Esophagus muscularis mucosa (tissue), 4 donors: Measurements from ENCODE around the gene BCR. TPM values are rescaled to one million over a fixed set of nuclear protein-coding genes. Genes with fewer than 3 reads are reported as not detected.

Experiments
- DNase-seq: peaks from one replicate; pipeline ENCODE4 v3.0.0-alpha.2; 2017; ENCODE audit errors: extremely low spot score
- H3K27ac ChIP-seq, 4 donors: fragments of 200-600 bp; sonication (generic); replicated peaks in 1 of 4; 1 replicate in 3 of 4; 2 replicates in 1 of 4; pipeline ENCODE4 v1.5.1; 2016 to 2019; ENCODE audit warnings: mild to moderate bottlenecking in 1 of 4
- H3K27me3 ChIP-seq, 4 donors: fragments of 200-600 bp; sonication (generic); one replicate each; pipeline versions ENCODE4 v1.5.1 to v1.6.0; 2016 to 2019
- H3K36me3 ChIP-seq, 4 donors: fragments of 200-600 bp; sonication (generic); one replicate each; pipeline ENCODE4 v1.5.1; 2016 to 2019
- H3K4me1 ChIP-seq, 4 donors: fragments of 200-600 bp; sonication (generic); one replicate each; pipeline ENCODE4 v1.5.1; 2016 to 2019
- H3K4me3 ChIP-seq, 4 donors: fragments of 200-600 bp; sonication (generic); 1 replicate in 2 of 4; 2 replicates in 2 of 4; pipeline ENCODE4 v1.5.1; 2016 to 2019; ENCODE audit warnings: mild to moderate bottlenecking in 4 of 4, moderate library complexity in 1 of 4
- H3K9me3 ChIP-seq, 4 donors: fragments of 200-600 bp; sonication (generic); 1 replicate in 3 of 4; 2 replicates in 1 of 4; pipeline ENCODE4 v1.5.1; 2016 to 2019
- CTCF ChIP-seq, 3 experiments: fragments of 200-600 bp in 2 of 3; fragments of 450-650 bp in 1 of 3; sonication (generic) in 2 of 3; IDR thresholded peaks; one replicate each; pipeline ENCODE4 v1.5.1; 2017 to 2019; ENCODE audit warnings: antibody characterized with exemption in 3 of 3, mild to moderate bottlenecking in 2 of 3, moderate library complexity in 1 of 3
- EP300 ChIP-seq: sonication (generic); formaldehyde crosslinking; IDR thresholded peaks from one replicate; pipeline ENCODE4 v1.6.1; 2017; ENCODE audit warnings: antibody characterized with exemption
- POLR2A ChIP-seq: fragments of 450-650 bp; IDR thresholded peaks from one replicate; pipeline ENCODE4 v1.6.1; 2017; ENCODE audit warnings: antibody characterized with exemption, moderate library complexity, mild to moderate bottlenecking, low read depth
- POLR2AphosphoS5 ChIP-seq, 2 donors: sonication (generic); formaldehyde crosslinking; IDR thresholded peaks; one replicate each; pipeline ENCODE4 v1.6.1; 2017; ENCODE audit warnings: antibody characterized with exemption in 2 of 2
- WGBS: methylation state at CpG from one replicate; pipeline ENCODE4 v1.1.5; 2018; 5-methylcytosine and 5-hydroxymethylcytosine counted together
- intact Hi-C: fragments of 100-400 bp; cut with DNase I; formaldehyde crosslinking; loops from one replicate; pipeline ENCODE4 v1.15.1; 2023
- total RNA-seq, 4 donors: library from RNA; depleted of rRNA; stranded (reverse); fragments of >200 nt; gene quantifications; one replicate each; pipeline versions ENCODE4 v1.1.0 to v1.2.1, GENCODE V29; 2016

The BCR gene
- total RNA-seq, 4 donors from 2014 or later = 35.7 to 58.5 (median 48.0) TPM

DNA sequence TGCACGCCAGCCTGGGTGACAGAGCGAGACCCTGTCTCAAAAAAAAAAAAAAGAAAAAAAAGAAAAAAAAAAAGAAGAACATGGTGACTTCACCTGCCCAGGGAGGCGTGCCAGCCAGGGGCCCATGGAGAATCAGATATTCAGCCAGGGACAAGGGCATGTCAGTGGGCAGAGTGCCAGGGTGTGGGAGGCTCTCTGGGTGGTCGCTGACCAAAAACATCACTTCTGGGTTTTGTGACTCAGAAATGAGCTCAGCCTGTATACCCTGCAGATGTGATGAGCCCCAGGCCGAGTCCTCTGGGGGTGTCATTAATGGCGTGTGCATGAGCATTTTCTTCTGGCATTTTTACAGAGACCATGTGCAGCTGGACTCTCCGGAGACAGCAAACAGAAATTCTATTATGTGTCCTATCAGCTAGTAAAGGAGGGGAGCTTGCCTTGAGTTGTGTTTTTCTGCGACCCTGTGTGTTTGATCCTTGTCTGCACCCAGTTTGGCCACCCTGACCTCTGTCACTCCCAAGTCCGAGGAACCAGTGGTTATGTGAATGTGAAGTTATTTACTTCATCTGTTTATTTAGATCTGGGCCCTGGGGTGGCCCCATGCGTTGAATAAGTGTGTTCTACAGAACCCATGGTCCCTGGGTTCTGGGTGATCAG, 53.6 kb downstream of the BCR start:
- Histone ChIP-seq H3K4me3 (no peak overlapping the region), H3K27me3 (no peaks in the 10 kb centered on the region), H3K36me3 (no peaks in the 10 kb centered on the region), H3K9me3 (peaks cover 0 to 3% (median 1%) of the 10 kb centered on the region in 4 donors), H3K27ac (no peak overlapping the region), H3K4me1 (peaks cover 36 to 74% (median 60%) of the 10 kb centered on the region in 4 donors)
- TF ChIP-seq EP300 (no peak), POLR2A (no peak), POLR2AphosphoS5 (IDR thresholded peaks at IDR 0.05) (no peak), CTCF (IDR thresholded peaks at IDR 0.05) (no peak)
- DNase-seq = no peak
- 70% methylated on average over 10 of the region's 10 CpGs for WGBS
- intact Hi-C loops = no loop called here

DNA sequence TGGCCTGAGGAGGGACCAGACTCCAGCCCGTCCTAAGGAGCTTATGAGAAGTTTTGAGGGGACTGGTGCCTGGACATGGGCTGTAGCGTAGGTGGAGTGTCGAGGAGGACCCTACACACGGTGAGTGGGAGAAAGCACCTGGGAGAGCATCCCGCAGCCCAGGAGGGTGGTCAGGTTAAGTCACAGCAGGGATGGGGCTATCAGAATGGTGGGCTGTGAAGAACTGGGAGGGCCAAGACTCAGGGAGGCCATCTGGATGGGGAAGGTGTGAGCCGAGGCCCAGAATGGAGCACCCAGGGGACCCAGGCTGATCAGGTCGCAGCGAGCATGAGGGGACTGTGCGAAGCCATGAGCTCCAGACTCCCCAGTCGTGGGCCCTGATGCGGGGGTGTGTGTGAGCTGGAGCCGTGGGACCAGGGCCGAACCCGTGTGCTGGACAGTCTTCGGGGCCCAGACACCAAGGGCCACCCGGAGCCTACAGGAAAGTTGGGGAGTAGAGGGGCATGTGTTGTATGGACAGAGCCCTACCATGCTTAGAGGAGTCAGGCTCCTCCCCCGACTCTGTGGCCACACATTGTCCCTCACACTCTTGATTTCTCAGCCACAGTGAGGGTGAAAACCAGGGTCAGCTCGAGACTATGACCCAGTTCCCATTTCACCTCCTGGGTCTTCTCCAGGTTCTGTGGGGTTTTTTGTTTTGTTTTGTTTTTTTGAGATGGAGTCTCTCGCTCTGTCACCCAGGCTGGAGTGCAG, 54.3 kb downstream of the BCR start:
- H3K27ac ChIP-seq = no peak overlapping the region
- WGBS = 96% methylated on average over 17 of the region's 19 CpGs

GRCh38 chr22:23235425-23235824, 55.1 kb downstream of the BCR start:
- no peak for DNase-seq
- intact Hi-C loops = no loop called here
- H3K36me3 ChIP-seq = no peaks in the 10 kb centered on the region
- no peak overlapping the region for H3K4me3 ChIP-seq
- no peaks in the 10 kb centered on the region for H3K9me3 ChIP-seq
- H3K27ac ChIP-seq = no peak overlapping the region
- TF ChIP-seq CTCF (IDR thresholded peaks at IDR 0.05) = no peak
- TF ChIP-seq POLR2AphosphoS5 (IDR thresholded peaks at IDR 0.05) = no peak
- TF ChIP-seq POLR2A = no peak
- no peak for TF ChIP-seq EP300
- peaks cover 36 to 74% (median 60%) of the 10 kb centered on the region in 4 donors for H3K4me1 ChIP-seq
- H3K27me3 ChIP-seq = no peaks in the 10 kb centered on the region
- WGBS = 85% methylated on average over 3 of the region's 3 CpGs

More for the DNA sequence above, 54.3 kb downstream of the BCR start:
- no peak for TF ChIP-seq POLR2A
- no peak for TF ChIP-seq POLR2AphosphoS5 (IDR thresholded peaks at IDR 0.05)
- no peak for TF ChIP-seq EP300
- TF ChIP-seq CTCF (IDR thresholded peaks at IDR 0.05) = no peak
- Histone ChIP-seq H3K27me3 (no peaks in the 10 kb centered on the region), H3K36me3 (no peaks in the 10 kb centered on the region), H3K4me3 (no peak overlapping the region), H3K4me1 (peaks cover 36 to 75% (median 60%) of the 10 kb centered on the region in 4 donors), H3K9me3 (no peaks in the 10 kb centered on the region)
- DNase-seq = no peak
- intact Hi-C loops = no loop called here

DNA sequence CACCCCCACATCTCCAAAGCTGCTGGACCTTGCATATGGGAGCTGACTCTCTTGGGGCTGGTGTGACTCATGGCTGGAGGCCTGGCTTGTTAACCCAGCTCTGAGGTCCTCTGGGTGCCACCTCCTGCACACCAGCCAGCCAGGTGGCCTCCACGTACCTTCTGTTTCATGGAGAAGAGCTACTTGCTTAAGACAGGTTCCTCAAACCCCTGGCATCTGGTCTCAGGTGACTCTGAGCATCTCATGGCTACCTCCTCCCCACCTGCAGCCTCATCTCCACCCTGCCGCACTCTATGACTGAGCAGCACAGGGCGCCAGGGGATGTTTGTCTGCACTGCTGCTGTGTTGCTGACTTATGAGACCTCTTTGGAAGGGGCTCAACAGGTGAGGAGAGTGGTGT, 55.7 kb downstream of the BCR start:
- Histone ChIP-seq H3K9me3 (no peaks in the 10 kb centered on the region), H3K4me1 (peaks cover 36 to 73% (median 62%) of the 10 kb centered on the region in 4 donors), H3K36me3 (no peaks in the 10 kb centered on the region), H3K4me3 (no peak overlapping the region), H3K27ac (no peak overlapping the region), H3K27me3 (no peaks in the 10 kb centered on the region)
- intact Hi-C loops = no loop called here
- WGBS = 100% methylated on average over 2 of the region's 3 CpGs
- TF ChIP-seq POLR2AphosphoS5 (IDR thresholded peaks at IDR 0.05) = no peak
- TF ChIP-seq POLR2A = no peak
- no peak for TF ChIP-seq CTCF (IDR thresholded peaks at IDR 0.05)
- TF ChIP-seq EP300 = no peak
- DNase-seq = no peak
